Mucosa of rectum (tissue), 2 donors: ENCODE measurements around the gene PDZD2.

Source experiments
- H3K27ac ChIP-seq, 2 donors: one replicate each; pipeline ENCODE4 v1.7.0; 2013; ENCODE audit warnings: inconsistent platforms in 2 of 2, low read depth in 2 of 2, low read length in 2 of 2
- H3K27me3 ChIP-seq, 2 donors: one replicate each; pipeline ENCODE4 v1.7.0; 2013; ENCODE audit warnings: low read length in 2 of 2; ENCODE audit not compliant: control insufficient read depth in 2 of 2, insufficient read depth in 2 of 2
- H3K36me3 ChIP-seq, 2 donors: one replicate each; pipeline ENCODE4 v1.7.0; 2013; ENCODE audit warnings: low read length in 2 of 2; ENCODE audit not compliant: control insufficient read depth in 2 of 2, insufficient read depth in 2 of 2
- H3K4me1 ChIP-seq, 2 donors: one replicate each; pipeline ENCODE4 v1.7.0; 2013; ENCODE audit warnings: low read length in 2 of 2, mild to moderate bottlenecking in 1 of 2; ENCODE audit not compliant: control insufficient read depth in 2 of 2, insufficient read depth in 2 of 2
- H3K4me3 ChIP-seq, 2 donors: one replicate each; pipeline ENCODE4 v1.7.0; 2013; ENCODE audit warnings: low read length in 2 of 2
- H3K9ac ChIP-seq, 2 donors: one replicate each; pipeline ENCODE4 v1.7.0; 2013; ENCODE audit warnings: low read length in 2 of 2, low read depth in 1 of 2, mild to moderate bottlenecking in 1 of 2
- H3K9me3 ChIP-seq, 2 donors: one replicate each; pipeline ENCODE4 v1.7.0; 2013; ENCODE audit warnings: low read length in 2 of 2; ENCODE audit not compliant: control insufficient read depth in 2 of 2
- donor health status: healthy.
- donor health status: Normal muscosa, but diverticular disease.

PDZD2 gene

DNA sequence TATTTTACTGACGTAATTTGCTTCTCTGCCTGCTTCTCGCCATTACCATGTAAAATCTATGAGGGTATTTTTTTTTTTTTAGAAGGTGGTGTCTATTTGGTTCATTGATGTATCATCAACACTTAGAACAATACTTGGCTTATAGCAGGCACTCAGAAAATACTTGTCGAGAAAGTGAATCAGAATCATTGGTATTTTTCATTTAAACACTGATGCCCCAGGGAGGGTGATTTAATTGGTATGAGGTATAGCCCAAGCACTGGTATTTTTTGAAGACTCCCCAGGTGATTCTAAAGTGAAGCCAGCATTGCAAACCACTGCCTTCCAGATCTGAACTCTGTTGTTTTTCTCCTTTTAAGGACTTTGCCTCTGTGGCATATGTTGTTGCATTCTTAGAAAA lies 16.6 kb downstream of the PDZD2 start:
- Histone ChIP-seq H3K9ac (no peak overlapping the region), H3K27ac (no peak overlapping the region), H3K27me3 (peaks cover 0 to 2% of the 10 kb centered on the region in 2 donors), H3K9me3 (no peaks in the 10 kb centered on the region), H3K4me1 (no peaks in the 10 kb centered on the region), H3K4me3 (no peak overlapping the region), H3K36me3 (no peaks in the 10 kb centered on the region)

DNA sequence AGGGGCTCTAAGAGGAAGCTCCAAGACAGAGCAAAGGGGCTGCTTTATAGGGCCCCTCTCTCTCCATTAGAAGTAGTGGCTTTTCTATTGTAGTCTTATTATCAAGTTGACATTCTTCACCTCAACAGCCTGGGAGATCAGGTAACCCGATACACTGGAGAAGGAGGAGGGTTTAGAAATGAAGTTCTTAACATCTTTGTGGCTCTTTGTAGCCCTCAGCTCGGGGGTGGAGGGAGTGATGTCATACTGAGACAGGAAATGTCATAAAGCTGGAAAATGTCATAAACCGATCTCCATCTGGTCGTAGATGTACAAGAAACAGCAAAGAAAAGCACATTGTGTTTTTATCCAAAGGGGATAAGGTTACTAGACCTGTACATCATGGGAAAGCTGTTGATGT lies 17.9 kb downstream of the PDZD2 start:
- H3K9ac ChIP-seq: no peak overlapping the region
- no peaks in the 10 kb centered on the region for H3K36me3 ChIP-seq
- peaks cover 0 to 2% of the 10 kb centered on the region in 2 donors for H3K27me3 ChIP-seq
- no peaks in the 10 kb centered on the region for H3K4me1 ChIP-seq
- no peaks in the 10 kb centered on the region for H3K9me3 ChIP-seq
- no peak overlapping the region for H3K4me3 ChIP-seq
- H3K27ac ChIP-seq: no peak overlapping the region

DNA sequence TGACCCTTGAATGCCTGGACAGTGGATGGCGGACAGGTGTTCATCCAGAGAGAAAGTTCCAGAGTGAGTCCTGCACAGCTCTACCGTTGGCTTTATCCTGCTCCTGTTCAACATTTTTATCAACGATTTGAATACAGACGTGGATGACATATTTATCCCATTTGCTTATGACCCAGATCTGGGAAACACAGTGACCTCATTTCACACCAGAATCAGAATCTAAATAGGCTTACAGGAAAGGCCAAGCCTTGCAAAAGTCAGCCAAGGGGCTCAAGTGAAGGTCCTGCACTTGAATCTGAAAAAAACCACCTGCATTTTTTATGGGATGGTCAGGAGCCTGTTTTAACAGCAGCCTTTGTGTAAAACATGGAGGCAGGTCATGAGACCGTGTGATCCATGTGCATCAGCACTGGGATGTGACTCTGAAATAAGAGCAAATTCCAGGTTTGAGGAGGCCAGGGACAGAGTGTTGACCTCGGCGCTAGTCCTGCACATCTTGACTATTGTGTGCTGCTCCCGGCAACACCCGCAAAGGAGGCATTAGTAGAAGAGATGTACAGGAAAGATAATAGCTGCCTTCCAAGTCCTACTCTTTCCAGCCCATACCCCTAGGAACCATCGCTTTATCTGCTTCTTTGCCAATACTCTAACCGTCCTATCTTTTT lies 18.5 kb downstream of the PDZD2 start:
- H3K4me1 ChIP-seq: no peaks in the 10 kb centered on the region
- H3K27me3 ChIP-seq: peaks cover 0 to 2% of the 10 kb centered on the region in 2 donors
- H3K4me3 ChIP-seq: no peak overlapping the region
- H3K36me3 ChIP-seq: no peaks in the 10 kb centered on the region
- H3K9me3 ChIP-seq: no peaks in the 10 kb centered on the region
- H3K9ac ChIP-seq: no peak overlapping the region
- no peak overlapping the region for H3K27ac ChIP-seq

DNA sequence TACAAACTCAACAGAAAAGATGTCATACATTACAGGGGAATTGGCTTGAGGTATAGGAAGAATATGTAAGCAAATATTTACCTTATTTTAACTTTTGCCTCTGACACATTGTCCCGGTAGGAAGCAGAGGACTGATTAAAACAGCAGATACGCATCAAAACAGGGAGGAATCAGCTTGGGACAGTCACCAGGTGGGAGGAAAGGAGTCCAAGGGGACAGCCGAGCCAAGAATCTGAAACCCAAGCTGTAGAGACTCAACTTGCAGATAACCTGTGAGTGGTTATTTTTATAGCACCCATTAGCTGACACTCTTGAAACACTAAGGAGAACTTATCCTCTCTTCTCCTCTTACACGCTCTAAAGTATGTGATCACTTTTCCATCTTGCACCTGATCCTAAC lies 22.3 kb downstream of the PDZD2 start:
- Histone ChIP-seq H3K9me3 (no peaks in the 10 kb centered on the region), H3K27ac (no peak overlapping the region), H3K4me1 (no peaks in the 10 kb centered on the region), H3K4me3 (no peak overlapping the region), H3K27me3 (peaks cover 0 to 2% of the 10 kb centered on the region in 2 donors), H3K9ac (no peak overlapping the region), H3K36me3 (no peaks in the 10 kb centered on the region)

DNA sequence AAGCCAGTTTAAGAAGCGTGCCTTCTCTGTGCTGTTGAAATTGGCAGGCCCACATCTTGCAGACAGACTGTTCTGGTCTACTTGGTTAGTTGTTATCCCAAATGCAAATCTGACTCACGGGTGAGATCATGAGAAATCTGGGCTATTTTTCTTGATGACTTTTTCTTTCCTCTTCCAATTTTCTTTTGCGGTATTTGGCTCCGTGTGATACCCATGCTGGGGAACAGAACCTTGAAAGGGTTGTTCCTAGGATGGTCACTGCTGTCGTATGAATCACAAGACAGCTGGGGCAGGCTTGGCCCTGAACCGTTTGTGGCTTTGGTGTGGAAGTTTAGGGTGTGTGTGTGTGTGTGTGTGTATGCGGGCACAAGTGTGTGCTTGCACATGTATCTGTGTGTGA lies 24.6 kb downstream of the PDZD2 start:
- H3K36me3 ChIP-seq: no peaks in the 10 kb centered on the region
- no peak overlapping the region for H3K27ac ChIP-seq
- H3K4me1 ChIP-seq: no peaks in the 10 kb centered on the region
- no peak overlapping the region for H3K4me3 ChIP-seq
- peaks cover 0 to 2% of the 10 kb centered on the region in 2 donors for H3K27me3 ChIP-seq
- H3K9ac ChIP-seq: no peak overlapping the region
- no peaks in the 10 kb centered on the region for H3K9me3 ChIP-seq

DNA sequence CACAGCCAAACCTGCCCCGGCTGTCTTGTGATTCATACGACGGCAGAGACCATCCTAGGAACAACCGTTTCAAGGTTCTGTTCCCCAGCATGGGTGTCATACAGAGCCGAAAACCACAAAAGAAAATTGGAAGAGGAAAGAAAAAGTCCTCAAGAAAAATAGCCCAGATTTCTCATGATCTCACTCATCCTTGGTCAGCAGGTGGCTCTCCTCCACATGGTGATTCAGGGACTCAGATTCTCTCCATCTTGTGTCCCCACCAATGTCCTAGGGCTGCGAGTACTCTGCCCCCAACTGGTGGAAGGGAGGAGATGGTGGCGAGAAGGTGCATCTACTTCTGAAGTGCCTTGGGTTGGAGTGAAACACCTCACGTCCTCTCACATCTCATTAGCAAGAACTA lies 25.6 kb downstream of the PDZD2 start:
- Histone ChIP-seq H3K4me3 (no peak overlapping the region), H3K27ac (no peak overlapping the region), H3K9ac (no peak overlapping the region), H3K36me3 (no peaks in the 10 kb centered on the region), H3K4me1 (no peaks in the 10 kb centered on the region), H3K9me3 (no peaks in the 10 kb centered on the region), H3K27me3 (no peaks in the 10 kb centered on the region)

DNA sequence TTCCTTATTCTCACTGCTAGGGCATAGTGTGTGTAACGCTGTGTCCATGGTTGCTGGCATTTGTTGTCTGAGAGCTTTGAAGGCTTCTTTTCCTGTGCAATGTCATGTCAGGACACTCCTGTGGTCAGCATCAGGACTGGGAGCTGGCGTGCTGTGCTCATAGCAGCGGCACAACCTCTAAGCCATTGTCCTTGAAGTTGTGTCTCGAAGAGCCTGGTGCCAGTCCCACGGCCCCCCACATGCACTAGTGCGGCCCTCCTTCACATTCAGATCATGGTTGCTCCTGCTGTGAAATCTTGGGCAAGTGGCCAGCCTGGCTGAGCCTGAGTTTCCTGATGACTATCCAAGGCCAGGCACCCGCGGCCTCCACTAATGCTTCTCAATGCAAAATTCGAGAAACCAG lies 32.4 kb downstream of the PDZD2 start:
- Histone ChIP-seq H3K4me1 (no peaks in the 10 kb centered on the region), H3K9ac (no peak overlapping the region), H3K4me3 (no peak overlapping the region), H3K27ac (no peak overlapping the region), H3K9me3 (no peaks in the 10 kb centered on the region), H3K27me3 (no peaks in the 10 kb centered on the region), H3K36me3 (no peaks in the 10 kb centered on the region)

DNA sequence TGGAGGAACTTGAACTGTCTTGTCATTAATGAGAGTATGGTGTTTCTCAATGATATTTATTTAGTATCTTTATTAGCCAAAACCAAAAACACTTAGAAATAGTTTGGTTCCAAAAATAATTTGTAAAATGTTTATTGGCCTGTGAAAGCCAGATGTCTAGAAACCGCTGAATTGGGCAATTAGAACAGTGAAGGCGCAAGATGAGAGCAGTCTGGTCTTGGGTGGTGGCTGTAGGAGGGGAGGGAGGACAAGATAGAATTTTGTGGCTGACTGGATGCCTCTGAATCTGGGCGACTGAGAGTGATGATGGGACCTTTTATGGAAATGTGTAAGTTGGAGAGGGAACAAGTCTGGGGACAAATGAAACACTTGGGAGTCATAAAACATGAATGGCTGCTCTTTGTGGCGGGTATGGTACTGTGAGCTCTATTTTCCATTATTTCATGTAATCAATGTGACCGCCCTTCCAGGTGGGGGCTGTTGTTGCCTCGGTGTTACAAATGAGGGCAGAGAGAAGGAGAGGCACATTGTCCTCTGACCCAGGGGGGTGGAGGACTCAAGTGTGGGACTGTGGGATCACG lies 35.5 kb downstream of the PDZD2 start:
- no peak overlapping the region for H3K4me3 ChIP-seq
- no peaks in the 10 kb centered on the region for H3K27me3 ChIP-seq
- no peaks in the 10 kb centered on the region for H3K36me3 ChIP-seq
- H3K9me3 ChIP-seq: no peaks in the 10 kb centered on the region
- H3K4me1 ChIP-seq: no peaks in the 10 kb centered on the region
- no peak overlapping the region for H3K9ac ChIP-seq
- H3K27ac ChIP-seq: no peak overlapping the region

DNA sequence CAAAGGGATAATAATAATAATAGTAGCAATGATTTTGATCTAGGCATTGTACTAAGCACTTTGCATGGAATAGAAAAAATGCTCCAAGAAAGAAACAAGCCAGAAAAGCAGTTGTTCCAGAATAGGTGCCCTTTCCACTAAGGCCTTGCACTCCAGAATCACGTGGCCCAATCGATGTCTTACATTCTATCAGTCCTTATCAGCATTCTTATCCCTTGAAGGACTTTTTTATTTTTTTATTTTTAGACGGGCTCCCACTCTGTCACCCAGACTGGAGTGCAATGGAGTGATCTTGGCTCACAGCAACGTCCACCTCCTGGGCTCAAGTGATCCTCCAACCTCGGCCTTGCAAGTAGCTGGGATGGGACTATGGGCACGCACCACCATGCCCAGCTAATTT lies 36.5 kb downstream of the PDZD2 start:
- no peaks in the 10 kb centered on the region for H3K36me3 ChIP-seq
- H3K9ac ChIP-seq: no peak overlapping the region
- H3K4me3 ChIP-seq: no peak overlapping the region
- H3K27me3 ChIP-seq: no peaks in the 10 kb centered on the region
- no peaks in the 10 kb centered on the region for H3K4me1 ChIP-seq
- H3K9me3 ChIP-seq: no peaks in the 10 kb centered on the region
- no peak overlapping the region for H3K27ac ChIP-seq

DNA sequence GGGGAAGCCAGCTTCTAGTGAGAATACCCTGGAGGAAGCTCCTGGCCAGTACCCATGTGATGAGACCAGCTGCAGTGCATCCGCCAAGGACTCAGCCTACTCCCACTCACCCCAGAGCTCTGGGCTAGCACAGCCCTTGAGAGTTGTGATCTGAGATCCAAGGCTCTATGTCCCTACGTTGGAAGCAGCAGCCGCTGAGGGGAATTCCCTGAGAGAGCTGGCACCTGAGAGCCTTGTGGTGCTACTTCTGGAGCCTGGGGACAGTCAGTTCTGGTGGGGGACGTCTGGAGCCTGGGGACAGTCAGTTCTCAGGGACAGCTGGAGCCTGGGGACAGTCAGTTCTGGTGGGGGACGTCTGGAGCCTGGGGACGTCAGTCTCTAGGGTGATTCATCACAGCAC lies 39.2 kb downstream of the PDZD2 start:
- H3K27ac ChIP-seq: no peak overlapping the region
- H3K27me3 ChIP-seq: no peaks in the 10 kb centered on the region
- no peak overlapping the region for H3K9ac ChIP-seq
- H3K9me3 ChIP-seq: no peaks in the 10 kb centered on the region
- no peaks in the 10 kb centered on the region for H3K4me1 ChIP-seq
- no peaks in the 10 kb centered on the region for H3K36me3 ChIP-seq
- no peak overlapping the region for H3K4me3 ChIP-seq
